Panc1 (cell line): ENCODE measurements around the gene C6orf89.

ENCODE experiments used
- CTCF ChIP-seq: fragments of 450-650 bp; IDR thresholded peaks from 2 replicates; pipeline ENCODE4 v1.5.1; 2017; ENCODE audit warnings: mild to moderate bottlenecking
- POLR2AphosphoS5 ChIP-seq: IDR thresholded peaks from 2 replicates; pipeline ENCODE4 v1.6.1; 2012; ENCODE audit warnings: mild to moderate bottlenecking, low read depth, low read length, moderate library complexity
- REST ChIP-seq, 2 experiments: IDR thresholded peaks; 2 replicates each; pipeline ENCODE4 v1.6.1; 2011 to 2012; ENCODE audit warnings: low read depth in 2 of 2, control low read depth in 1 of 2, low read length in 1 of 2, mild to moderate bottlenecking in 1 of 2, moderate library complexity in 1 of 2; ENCODE audit not compliant: insufficient read depth in 1 of 2
- SIN3A ChIP-seq: IDR thresholded peaks from 2 replicates; pipeline ENCODE4 v1.6.1; 2012; ENCODE audit warnings: low read depth, mild to moderate bottlenecking, low read length, moderate library complexity, borderline replicate concordance; ENCODE audit not compliant: insufficient read depth
- TCF7L2 ChIP-seq: IDR thresholded peaks from 2 replicates; pipeline ENCODE4 v1.6.1; 2011; ENCODE audit warnings: mild to moderate bottlenecking, low read depth, low read length, inconsistent platforms

GRCh38 chr6:36945301-36945700 lies 59.5 kb downstream of the C6orf89 start:
- TF ChIP-seq POLR2AphosphoS5 (no peak), CTCF (no peak), SIN3A (no peak), REST (IDR thresholded peaks at IDR 0.05; ENCODE audit: insufficient read depth in 1 of 2, low read depth in 2 of 2, low read length in 1 of 2) (no peak), TCF7L2 (no peak)
